Mesothelial cell of epicardium (in vitro differentiated cells): ENCODE measurements around the gene ZNF783. TPM values are rescaled to one million over a fixed set of nuclear protein-coding genes. Genes with fewer than 3 reads are reported as not detected.
A peak's percentile ranks its signal among the peaks of the same experiment; 100 is the strongest.

ENCODE experiments used
- DNase-seq, 2 experiments: peaks; one replicate each; pipeline ENCODE4 v3.0.0; 2021; ENCODE audit warnings: low spot score in 2 of 2; ENCODE audit not compliant: unreplicated experiment in 2 of 2
- H3K27ac Mint-ChIP-seq: 2 replicates; pipeline ENCODE4 v1.8.0; 2021; ENCODE audit warnings: mixed read lengths
- H3K27me3 Mint-ChIP-seq: 2 replicates; pipeline ENCODE4 v1.8.0; 2021; ENCODE audit warnings: low read depth, mixed read lengths
- H3K36me3 Mint-ChIP-seq: 2 replicates; pipeline ENCODE4 v1.8.0; 2021; ENCODE audit warnings: mixed read lengths
- H3K4me1 Mint-ChIP-seq: 2 replicates; pipeline ENCODE4 v1.8.0; 2021; ENCODE audit warnings: mixed read lengths
- H3K4me3 Mint-ChIP-seq: 2 replicates; pipeline ENCODE4 v1.8.0; 2021; ENCODE audit warnings: mild to moderate bottlenecking, moderate library complexity, mixed read lengths
- H3K9me3 Mint-ChIP-seq: 2 replicates; pipeline ENCODE4 v1.8.0; 2021; ENCODE audit warnings: mixed read lengths
- CTCF ChIP-seq: fragments of 200-600 bp; sonication (generic); IDR thresholded peaks from one replicate; pipeline ENCODE4 v1.5.0; 2021; ENCODE audit warnings: antibody characterized with exemption; ENCODE audit not compliant: unreplicated experiment
- total RNA-seq: library from RNA; stranded (reverse); gene quantifications from 3 replicates; pipeline ENCODE4 v1.2.1, GENCODE V29; 2021

Gene ZNF783
- total RNA-seq, 1 donor from 2014 or later = 35.5 TPM

DNA sequence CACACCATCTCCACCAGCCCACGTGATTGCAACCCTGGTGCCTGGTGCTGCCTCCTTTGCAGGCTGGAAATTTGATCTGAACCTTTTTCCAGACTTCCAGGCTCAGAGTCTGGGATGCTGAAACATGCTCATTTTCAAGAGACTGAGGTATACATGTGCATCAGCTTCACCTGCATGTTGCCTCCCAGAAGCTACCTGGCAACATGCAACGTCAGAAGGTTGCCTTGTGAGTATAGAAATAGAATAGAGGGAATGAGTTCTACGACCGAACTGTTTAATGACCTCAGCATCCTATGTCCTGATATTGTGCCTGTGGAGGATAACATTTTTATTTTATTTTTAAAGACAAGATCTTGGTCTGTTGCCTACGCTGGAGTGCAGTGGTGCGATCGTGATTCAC lies 24.5 kb upstream of the ZNF783 start:
- peaks cover 14% of the 10 kb centered on the region for H3K4me1 Mint-ChIP-seq
- no peak overlapping the region for H3K4me3 Mint-ChIP-seq
- peaks cover 7% of the 10 kb centered on the region for H3K27me3 Mint-ChIP-seq
- H3K9me3 Mint-ChIP-seq = peaks cover 4% of the 10 kb centered on the region
- DNase-seq = no peak
- H3K36me3 Mint-ChIP-seq = peaks cover 10% of the 10 kb centered on the region
- no peak overlapping the region for H3K27ac Mint-ChIP-seq
- no peak for TF ChIP-seq CTCF

DNA sequence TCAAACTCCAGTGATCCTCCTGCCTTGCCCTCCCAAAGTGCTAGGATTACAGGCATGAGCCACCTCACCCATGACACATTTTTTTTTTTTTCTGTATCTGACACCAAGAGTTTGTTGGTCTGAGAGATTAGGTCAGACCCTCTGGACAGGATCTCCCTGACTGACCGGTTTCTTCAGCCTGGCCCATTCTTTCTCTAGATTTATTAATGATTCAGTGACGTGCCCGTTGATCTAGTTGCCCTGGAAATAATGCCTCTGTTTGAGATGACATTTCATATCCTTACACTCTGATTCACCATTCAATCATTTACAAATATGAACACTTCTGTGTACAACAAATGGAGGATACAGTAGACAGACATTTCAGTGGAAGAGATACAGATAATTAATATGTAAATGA lies 23.9 kb upstream of the ZNF783 start:
- no peak for TF ChIP-seq CTCF
- Mint-ChIP-seq H3K27me3 (peaks cover 7% of the 10 kb centered on the region), H3K4me1 (peaks cover 14% of the 10 kb centered on the region), H3K4me3 (peak overlapping the region; percentile 14), H3K27ac (no peak overlapping the region), H3K9me3 (peaks cover 9% of the 10 kb centered on the region), H3K36me3 (peaks cover 16% of the 10 kb centered on the region)
- DNase-seq = no peak

DNA sequence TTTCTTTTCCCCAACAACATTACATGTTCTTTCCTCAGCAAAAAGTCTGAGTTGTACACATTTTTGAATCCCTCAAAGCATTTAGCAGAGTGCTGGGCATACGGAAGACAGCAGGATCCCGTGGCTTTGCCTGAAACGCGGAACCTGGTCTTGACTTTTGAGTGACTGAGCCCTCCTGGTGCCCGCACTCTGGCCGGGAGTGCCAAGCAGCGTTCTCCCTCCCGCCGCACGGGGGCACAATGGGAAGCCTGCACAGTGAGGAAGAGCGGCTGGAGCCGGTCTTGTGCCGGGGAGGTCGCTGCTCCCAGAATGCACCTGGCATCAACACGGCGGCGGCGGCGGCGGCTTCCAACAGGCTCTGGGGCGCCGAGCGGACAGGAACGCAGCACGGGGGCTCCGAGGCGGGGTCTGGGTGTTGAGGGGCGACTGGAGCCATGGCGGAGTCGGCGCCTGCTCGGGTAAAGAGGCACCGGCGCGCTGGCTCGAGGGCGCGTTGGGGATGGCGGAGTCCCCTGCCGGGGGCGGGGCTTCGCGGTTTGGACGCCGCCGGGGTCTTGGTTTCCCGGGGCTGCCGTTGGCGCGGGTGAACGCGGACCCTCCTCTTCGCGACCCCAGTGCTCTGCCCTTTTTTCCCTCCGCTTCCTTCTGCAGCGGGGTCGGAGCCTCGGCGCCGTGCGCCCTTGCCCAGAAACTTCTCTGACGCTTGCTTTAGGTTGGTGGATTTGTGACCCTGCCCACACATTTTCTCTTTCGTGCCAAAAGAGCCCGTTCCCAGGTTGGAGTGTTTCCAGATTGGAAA lies 22.5 kb upstream of the ZNF783 start, which contains the start of gene ZNF212:
Gene ZNF212, plus strand, starts transcription at position 307 of the 799 bp plus-strand sequence. Its CDS starts 128 bp downstream, at position 435.
- Mint-ChIP-seq H3K27ac (peak within 1 kb of the TSS; percentile 93), H3K36me3 (peaks cover 18% of the 10 kb centered on the region), H3K27me3 (peaks cover 7% of the 10 kb centered on the region), H3K4me1 (peaks cover 14% of the 10 kb centered on the region), H3K9me3 (peaks cover 9% of the 10 kb centered on the region), H3K4me3 (peak within 1 kb of the TSS; percentile 97)
- TF ChIP-seq CTCF = peak; percentile 67
- DNase-seq = peak; percentile 78 to 88

- Mint-ChIP-seq H3K4me1 (peaks cover 14% of the 10 kb centered on the region), H3K9me3 (peaks cover 9% of the 10 kb centered on the region), H3K4me3 (peak overlapping the region; percentile 97), H3K27ac (peak overlapping the region; percentile 32), H3K27me3 (peaks cover 7% of the 10 kb centered on the region), H3K36me3 (peaks cover 22% of the 10 kb centered on the region)
- DNase-seq = no peak
- no peak for TF ChIP-seq CTCF
These were observed 21.4 kb upstream of the ZNF783 start for GRCh38 chr7:149240637-149241036.

DNA sequence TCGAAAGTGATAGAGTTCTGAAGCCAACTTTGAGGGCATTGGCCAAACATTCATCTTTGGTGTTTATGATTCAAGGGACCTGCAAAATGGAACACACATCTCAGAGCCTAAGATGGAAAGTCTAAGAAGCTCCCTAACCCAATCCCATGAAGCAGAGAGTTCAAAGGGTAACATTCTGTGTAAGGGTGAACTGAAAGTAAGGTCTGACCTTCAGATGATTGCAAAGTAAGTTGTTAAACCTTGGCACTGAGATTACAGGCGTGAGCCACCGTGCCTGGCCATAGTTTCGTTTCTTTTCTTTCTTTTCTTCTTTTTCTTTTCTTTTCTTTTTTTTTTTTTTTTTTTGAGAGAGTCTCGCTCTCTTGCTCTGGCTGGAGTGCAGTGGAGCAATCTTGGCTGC lies 20.3 kb upstream of the ZNF783 start:
- peaks cover 2% of the 10 kb centered on the region for H3K27me3 Mint-ChIP-seq
- H3K4me3 Mint-ChIP-seq = peak overlapping the region; percentile 33
- DNase-seq = no peak

More for the DNA sequence above, 20.3 kb upstream of the ZNF783 start:
- TF ChIP-seq CTCF = no peak
- Mint-ChIP-seq H3K27ac (no peak overlapping the region), H3K36me3 (peaks cover 27% of the 10 kb centered on the region), H3K4me1 (peaks cover 14% of the 10 kb centered on the region), H3K9me3 (peaks cover 9% of the 10 kb centered on the region)
